ENCODE results near the gene POTEG. TPM values are rescaled to one million over a fixed set of nuclear protein-coding genes. Genes with fewer than 3 reads are reported as not detected.
"Not testable (repeated sequence)": the region's sequence is repeated elsewhere in the genome, so short reads cannot be mapped to it uniquely, and the experiment has no call there.

Gene POTEG
- not detected for polyA plus RNA-seq (2013, experiment 1 of 4)
- polyA plus RNA-seq (2013, experiment 2 of 4): not detected
- polyA plus RNA-seq (2013, experiment 3 of 4): not detected
- not detected for polyA plus RNA-seq (2013, experiment 4 of 4)

GRCh38 chr14:19434241-19434640 lies at the start of gene POTEG:
Gene POTEG (minus strand): TSS chr14:19434341. CDS start chr14:19434289, 52 bp downstream.
- H3K4me3 ChIP-seq (ENCODE audit: insufficient read depth, low read depth, low read length); H3K9me3 ChIP-seq (ENCODE audit: control insufficient read depth, low read length); H3K27me3 ChIP-seq (ENCODE audit: control insufficient read depth, insufficient read depth, low read length, poor library complexity, severe bottlenecking); H3K27ac ChIP-seq (ENCODE audit: insufficient read depth, low read depth, low read length, poor library complexity, severe bottlenecking); H3K36me3 ChIP-seq (ENCODE audit: control insufficient read depth, insufficient read depth, low read length); H3K4me1 ChIP-seq (ENCODE audit: control insufficient read depth, insufficient read depth, low read length): not testable (repeated sequence)
- WGBS, 2 experiments: no CpG with 5 or more reads among the region's 12 CpGs

GRCh38 chr14:19482093-19482492 lies 48.0 kb upstream of the POTEG start:
- H3K36me3 ChIP-seq (ENCODE audit: control insufficient read depth, insufficient read depth, low read length); H3K27me3 ChIP-seq (ENCODE audit: control insufficient read depth, insufficient read depth, low read length, poor library complexity, severe bottlenecking); H3K4me1 ChIP-seq (ENCODE audit: control insufficient read depth, insufficient read depth, low read length); H3K9me3 ChIP-seq (ENCODE audit: control insufficient read depth, low read length); H3K4me3 ChIP-seq (ENCODE audit: insufficient read depth, low read depth, low read length); H3K27ac ChIP-seq (ENCODE audit: insufficient read depth, low read depth, low read length, poor library complexity, severe bottlenecking): not testable (repeated sequence)
- 91 to 96% methylated on average over 8 to 10 of the region's 16 CpGs for WGBS, 2 experiments

DNA sequence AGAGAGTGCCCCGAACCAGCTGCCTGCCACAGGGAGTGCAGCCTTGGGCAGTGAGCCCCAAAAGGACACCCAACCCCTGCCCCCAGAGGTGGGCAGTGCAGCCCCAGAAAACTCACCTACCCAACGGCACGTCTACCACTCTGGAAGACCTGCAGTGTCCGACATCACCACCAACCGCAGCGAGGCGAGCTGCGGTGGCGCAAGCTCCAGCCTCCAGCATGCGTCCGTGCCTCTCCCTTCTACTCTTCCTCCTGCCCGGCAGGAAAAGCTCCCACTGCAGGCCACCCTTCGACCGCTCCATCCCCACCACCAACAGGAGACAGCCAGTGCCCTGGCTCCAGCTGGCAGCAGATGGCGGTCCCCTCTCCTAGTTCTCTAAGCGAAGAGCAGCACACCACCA lies 47.3 kb upstream of the POTEG start:
- no CpG with 5 or more reads among the region's 16 CpGs for WGBS, 2 experiments
- not testable (repeated sequence) for H3K4me3 ChIP-seq (ENCODE audit: insufficient read depth, low read depth, low read length); H3K36me3 ChIP-seq (ENCODE audit: control insufficient read depth, insufficient read depth, low read length); H3K27ac ChIP-seq (ENCODE audit: insufficient read depth, low read depth, low read length, poor library complexity, severe bottlenecking); H3K4me1 ChIP-seq (ENCODE audit: control insufficient read depth, insufficient read depth, low read length); H3K9me3 ChIP-seq (ENCODE audit: control insufficient read depth, low read length); H3K27me3 ChIP-seq (ENCODE audit: control insufficient read depth, insufficient read depth, low read length, poor library complexity, severe bottlenecking)

DNA sequence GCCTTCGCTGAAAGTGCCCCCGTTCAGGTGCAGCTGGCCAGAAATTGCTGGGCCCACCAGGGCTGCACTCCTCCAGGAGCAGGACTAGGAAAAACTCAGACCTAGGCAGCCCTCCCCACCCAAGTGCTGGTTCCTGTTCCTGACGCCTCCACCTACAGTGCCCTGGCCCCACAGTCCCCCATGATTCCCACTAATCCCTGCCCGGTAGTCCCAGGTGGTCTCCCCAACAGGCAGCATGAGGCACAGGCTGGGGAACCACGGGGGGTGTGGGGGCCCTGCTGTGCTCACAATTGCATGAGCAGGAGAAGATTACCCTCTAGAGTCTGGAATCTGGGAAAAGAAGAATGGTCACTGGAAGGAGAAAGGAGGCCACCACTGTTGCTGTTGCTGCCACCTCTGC lies 46.4 kb upstream of the POTEG start:
- H3K36me3 ChIP-seq (ENCODE audit: control insufficient read depth, insufficient read depth, low read length); H3K4me1 ChIP-seq (ENCODE audit: control insufficient read depth, insufficient read depth, low read length); H3K27ac ChIP-seq (ENCODE audit: insufficient read depth, low read depth, low read length, poor library complexity, severe bottlenecking); H3K27me3 ChIP-seq (ENCODE audit: control insufficient read depth, insufficient read depth, low read length, poor library complexity, severe bottlenecking); H3K4me3 ChIP-seq (ENCODE audit: insufficient read depth, low read depth, low read length); H3K9me3 ChIP-seq (ENCODE audit: control insufficient read depth, low read length): not testable (repeated sequence)
- WGBS, 2 experiments: no CpG with 5 or more reads among the region's 5 CpGs

DNA sequence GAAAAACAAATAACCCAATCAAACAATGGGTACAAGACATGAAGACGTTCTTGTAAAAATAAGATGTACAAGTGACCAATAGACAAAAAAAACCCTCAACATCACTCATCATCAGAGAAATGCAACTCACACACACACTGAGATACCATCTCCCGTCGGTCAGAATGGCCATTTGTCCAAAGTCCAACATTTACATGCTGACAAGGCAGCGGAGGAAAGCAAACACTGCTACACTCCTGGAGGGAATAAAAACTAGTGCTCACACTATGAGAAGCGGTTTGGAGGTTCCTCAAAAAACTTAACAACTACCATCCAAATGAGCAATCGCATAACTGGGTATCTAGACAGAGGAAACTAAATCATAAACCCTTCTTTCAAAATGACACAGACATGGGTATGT lies 11.6 kb upstream of the POTEG start:
- 70 to 100% methylated on average over 1 to 2 of the region's 6 CpGs for WGBS, 2 experiments
- not testable (repeated sequence) for H3K9me3 ChIP-seq (ENCODE audit: control insufficient read depth, low read length); H3K4me1 ChIP-seq (ENCODE audit: control insufficient read depth, insufficient read depth, low read length); H3K36me3 ChIP-seq (ENCODE audit: control insufficient read depth, insufficient read depth, low read length); H3K4me3 ChIP-seq (ENCODE audit: insufficient read depth, low read depth, low read length); H3K27ac ChIP-seq (ENCODE audit: insufficient read depth, low read depth, low read length, poor library complexity, severe bottlenecking); H3K27me3 ChIP-seq (ENCODE audit: control insufficient read depth, insufficient read depth, low read length, poor library complexity, severe bottlenecking)

- WGBS, 2 experiments: 17% methylated on average over 2 of the region's 3 CpGs; no CpG with 5 or more reads in 1 of the 2 experiments
- H3K9me3 ChIP-seq (ENCODE audit: control insufficient read depth, low read length): not testable (repeated sequence)
These were observed 5.7 kb upstream of the POTEG start for GRCh38 chr14:19439826-19440225.

GRCh38 chr14:19439219-19439618 lies 5.1 kb upstream of the POTEG start:
- not testable (repeated sequence) for H3K27me3 ChIP-seq (ENCODE audit: control insufficient read depth, insufficient read depth, low read length, poor library complexity, severe bottlenecking); H3K27ac ChIP-seq (ENCODE audit: insufficient read depth, low read depth, low read length, poor library complexity, severe bottlenecking); H3K4me3 ChIP-seq (ENCODE audit: insufficient read depth, low read depth, low read length); H3K36me3 ChIP-seq (ENCODE audit: control insufficient read depth, insufficient read depth, low read length); H3K9me3 ChIP-seq (ENCODE audit: control insufficient read depth, low read length); H3K4me1 ChIP-seq (ENCODE audit: control insufficient read depth, insufficient read depth, low read length)
- WGBS, 2 experiments: 7 to 10% methylated on average over 2 of the region's 5 CpGs

More at GRCh38 chr14:19439826-19440225, 5.7 kb upstream of the POTEG start:
- H3K4me1 ChIP-seq (ENCODE audit: control insufficient read depth, insufficient read depth, low read length); H3K36me3 ChIP-seq (ENCODE audit: control insufficient read depth, insufficient read depth, low read length); H3K27ac ChIP-seq (ENCODE audit: insufficient read depth, low read depth, low read length, poor library complexity, severe bottlenecking); H3K27me3 ChIP-seq (ENCODE audit: control insufficient read depth, insufficient read depth, low read length, poor library complexity, severe bottlenecking); H3K4me3 ChIP-seq (ENCODE audit: insufficient read depth, low read depth, low read length): not testable (repeated sequence)

DNA sequence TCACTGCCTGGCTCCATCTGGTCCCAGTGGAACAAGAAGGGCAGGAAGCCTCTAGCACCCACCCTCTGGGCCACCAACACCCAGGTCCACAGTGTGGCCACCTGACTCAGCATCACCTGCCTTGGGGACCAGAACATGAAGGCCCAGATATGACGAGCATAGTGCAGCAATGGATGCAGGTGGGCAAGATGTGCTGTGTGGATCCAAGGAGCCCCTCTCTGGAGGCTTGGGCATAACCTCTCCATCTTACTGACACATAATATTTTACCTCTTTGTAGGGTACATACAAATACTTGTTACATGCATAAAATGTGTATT lies 2.9 kb upstream of the POTEG start:
- not testable (repeated sequence) for H3K4me3 ChIP-seq (ENCODE audit: insufficient read depth, low read depth, low read length); H3K4me1 ChIP-seq (ENCODE audit: control insufficient read depth, insufficient read depth, low read length); H3K36me3 ChIP-seq (ENCODE audit: control insufficient read depth, insufficient read depth, low read length); H3K27ac ChIP-seq (ENCODE audit: insufficient read depth, low read depth, low read length, poor library complexity, severe bottlenecking); H3K9me3 ChIP-seq (ENCODE audit: control insufficient read depth, low read length); H3K27me3 ChIP-seq (ENCODE audit: control insufficient read depth, insufficient read depth, low read length, poor library complexity, severe bottlenecking)
- WGBS, 2 experiments: no CpG with 5 or more reads among the region's 1 CpG

GRCh38 chr14:19436311-19437125 lies 2.4 kb upstream of the POTEG start:
- H3K4me3 ChIP-seq (ENCODE audit: insufficient read depth, low read depth, low read length): not testable (repeated sequence)

GRCh38 chr14:19435852-19436251 lies 1.7 kb upstream of the POTEG start:
- H3K9me3 ChIP-seq (ENCODE audit: control insufficient read depth, low read length): not testable (repeated sequence)

More at GRCh38 chr14:19436311-19437125, 2.4 kb upstream of the POTEG start:
- H3K27ac ChIP-seq (ENCODE audit: insufficient read depth, low read depth, low read length, poor library complexity, severe bottlenecking); H3K4me1 ChIP-seq (ENCODE audit: control insufficient read depth, insufficient read depth, low read length); H3K27me3 ChIP-seq (ENCODE audit: control insufficient read depth, insufficient read depth, low read length, poor library complexity, severe bottlenecking); H3K9me3 ChIP-seq (ENCODE audit: control insufficient read depth, low read length); H3K36me3 ChIP-seq (ENCODE audit: control insufficient read depth, insufficient read depth, low read length): not testable (repeated sequence)
- WGBS, 2 experiments: no CpG with 5 or more reads among the region's 8 CpGs

GRCh38 chr14:19434891-19435290 lies 750 bp upstream of the POTEG start:
- not testable (repeated sequence) for H3K9me3 ChIP-seq (ENCODE audit: control insufficient read depth, low read length); H3K27me3 ChIP-seq (ENCODE audit: control insufficient read depth, insufficient read depth, low read length, poor library complexity, severe bottlenecking); H3K36me3 ChIP-seq (ENCODE audit: control insufficient read depth, insufficient read depth, low read length); H3K4me3 ChIP-seq (ENCODE audit: insufficient read depth, low read depth, low read length); H3K4me1 ChIP-seq (ENCODE audit: control insufficient read depth, insufficient read depth, low read length); H3K27ac ChIP-seq (ENCODE audit: insufficient read depth, low read depth, low read length, poor library complexity, severe bottlenecking)
- WGBS, 2 experiments: 88 to 89% methylated on average over 26 to 39 of the region's 53 CpGs

More at GRCh38 chr14:19435852-19436251, 1.7 kb upstream of the POTEG start:
- H3K36me3 ChIP-seq (ENCODE audit: control insufficient read depth, insufficient read depth, low read length); H3K27ac ChIP-seq (ENCODE audit: insufficient read depth, low read depth, low read length, poor library complexity, severe bottlenecking); H3K27me3 ChIP-seq (ENCODE audit: control insufficient read depth, insufficient read depth, low read length, poor library complexity, severe bottlenecking); H3K4me3 ChIP-seq (ENCODE audit: insufficient read depth, low read depth, low read length); H3K4me1 ChIP-seq (ENCODE audit: control insufficient read depth, insufficient read depth, low read length): not testable (repeated sequence)
- WGBS, 2 experiments: no CpG with 5 or more reads among the region's 2 CpGs
